Bone marrow (tissue), 2 donors: ENCODE results near the gene KCNMB2.

Experiments used
- DNase-seq, 2 donors: peaks; one replicate each; lab custom pipeline; 2025; lab: John Stamatoyannopoulos, UW

The KCNMB2 gene

DNA sequence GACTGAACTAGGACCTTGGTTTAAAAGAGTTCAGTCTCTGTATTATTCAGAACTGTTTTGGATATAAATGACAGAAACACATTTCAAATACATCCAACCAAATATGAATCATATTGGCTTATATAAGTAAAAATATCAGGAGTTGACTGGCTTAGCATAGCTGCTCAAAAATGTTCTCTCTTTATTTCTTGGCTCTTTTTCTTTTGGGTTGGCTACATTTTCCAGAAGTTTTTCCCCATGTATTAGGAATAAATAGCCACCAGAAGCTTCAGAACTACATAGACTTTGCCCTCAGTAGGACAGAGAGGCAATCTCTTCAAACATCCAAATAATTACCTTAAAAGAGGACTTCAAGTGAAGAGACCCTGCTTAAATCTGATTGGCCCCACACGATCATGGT, 32.7 kb downstream of the KCNMB2 start:
- no peak for DNase-seq

DNA sequence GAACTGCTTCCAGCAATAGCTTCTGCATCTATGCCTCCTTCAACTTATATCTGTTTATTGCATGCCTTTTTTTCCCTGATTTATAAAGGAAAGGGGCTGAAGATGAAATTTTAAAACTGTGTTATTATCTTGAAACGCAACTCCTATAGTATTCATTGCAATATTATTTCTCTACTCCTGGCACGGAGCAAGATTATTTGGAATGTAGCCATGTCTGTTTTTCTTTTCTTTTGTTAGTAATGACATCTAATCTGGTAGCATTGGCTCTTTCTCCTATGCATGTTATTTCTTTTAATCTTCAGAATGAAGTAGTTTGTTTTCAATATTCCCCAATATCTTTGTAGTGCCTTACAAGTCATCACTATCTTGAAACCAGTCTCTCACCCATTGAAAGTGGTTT, 33.6 kb downstream of the KCNMB2 start:
- no peak for DNase-seq

DNA sequence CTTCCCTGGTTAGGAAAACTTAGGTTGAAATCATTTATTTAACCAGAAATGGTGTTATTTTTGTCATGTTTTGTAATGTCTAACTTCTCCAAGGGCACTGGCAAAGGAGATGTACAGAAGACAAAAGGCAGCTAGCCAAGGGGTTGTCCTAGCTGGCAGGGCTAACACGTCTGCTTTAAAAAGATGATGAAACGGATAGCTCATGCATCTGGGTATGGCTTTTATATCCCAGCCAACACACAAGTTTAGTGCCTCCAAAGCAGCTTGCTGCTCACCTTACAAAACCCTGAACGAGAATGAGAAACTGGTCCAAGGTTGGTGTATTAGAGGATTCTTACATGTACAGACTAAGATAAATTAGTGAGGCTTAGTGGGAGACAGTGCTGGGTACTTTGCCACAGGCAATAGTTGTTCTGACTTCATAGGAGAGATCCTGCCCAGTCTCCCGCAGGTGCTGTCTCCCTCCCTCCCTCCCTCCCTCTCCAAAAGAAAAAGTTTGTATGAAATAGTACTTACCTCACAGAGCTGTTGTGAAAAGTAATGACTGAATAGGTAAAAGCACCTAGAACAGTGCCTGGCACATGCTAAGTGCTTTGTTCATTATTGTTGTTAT, 47.8 kb downstream of the KCNMB2 start:
- no peak for DNase-seq

DNA sequence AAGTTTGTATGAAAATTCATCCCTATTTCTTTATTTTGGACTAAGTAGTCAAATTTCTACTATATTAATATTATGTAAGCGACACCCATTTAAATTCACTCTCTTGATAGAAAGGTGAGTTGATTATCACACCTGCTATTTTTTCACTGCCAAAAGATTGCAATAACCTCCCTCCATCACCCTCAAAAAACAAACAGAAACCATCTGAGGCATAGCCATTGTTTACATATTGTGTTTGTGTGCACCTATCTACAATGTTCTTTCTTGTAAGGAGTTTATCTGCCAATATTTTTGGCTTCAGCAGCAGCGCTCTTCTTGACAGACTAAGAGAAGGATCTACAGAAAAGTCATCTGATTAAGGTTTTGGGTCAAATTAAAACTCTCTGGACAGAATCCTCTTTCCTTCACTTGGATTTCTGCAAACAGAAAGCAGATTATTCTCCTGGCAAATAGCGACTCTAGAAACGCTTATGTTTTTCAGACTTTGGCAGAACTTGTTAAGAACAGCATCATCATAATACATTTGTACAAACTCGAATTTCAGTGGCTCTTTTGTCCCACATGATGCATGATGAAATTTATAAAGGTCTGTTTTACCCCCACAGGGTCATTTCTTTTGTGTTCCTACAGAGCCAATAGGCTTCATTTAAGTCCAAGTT, 48.6 kb downstream of the KCNMB2 start:
- no peak for DNase-seq

DNA sequence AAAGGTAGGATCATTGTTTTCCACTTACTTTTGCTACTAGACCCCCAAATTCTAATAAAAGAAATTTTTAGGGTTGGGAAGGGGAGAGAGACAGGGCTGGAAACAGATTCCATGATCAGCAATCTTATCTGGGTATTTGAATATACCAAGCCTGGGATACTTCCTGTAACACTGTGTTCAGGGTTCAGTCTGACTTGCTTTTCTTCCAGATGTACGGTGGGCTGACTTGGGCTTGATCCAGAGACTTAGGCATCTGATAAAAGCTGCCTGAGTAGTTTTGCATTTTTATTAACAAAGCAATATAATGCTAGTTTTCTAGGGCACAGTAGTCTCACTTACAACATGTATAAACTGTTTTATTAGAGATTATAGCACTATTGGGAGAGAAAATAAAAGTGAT, 49.2 kb downstream of the KCNMB2 start:
- DNase-seq = no peak

DNA sequence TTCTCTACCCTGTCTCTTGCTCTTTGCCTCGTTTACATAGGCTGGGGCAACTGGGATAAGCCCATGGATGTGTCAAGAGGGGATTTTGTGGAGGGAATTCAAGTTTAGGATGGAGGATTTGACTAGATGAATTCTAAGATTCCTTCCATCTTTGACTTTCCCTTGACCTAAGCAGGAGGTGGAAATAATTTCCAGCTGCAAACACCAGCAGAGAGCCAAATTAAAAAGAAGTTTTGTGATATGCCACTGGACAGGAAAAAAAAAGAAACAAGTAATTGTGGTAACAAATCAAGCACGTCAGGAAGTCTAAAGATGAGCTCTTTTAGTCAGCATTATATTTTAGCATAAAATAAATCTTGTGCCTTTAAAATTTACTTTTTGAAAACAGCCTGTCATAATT, 49.8 kb downstream of the KCNMB2 start:
- DNase-seq = no peak

DNA sequence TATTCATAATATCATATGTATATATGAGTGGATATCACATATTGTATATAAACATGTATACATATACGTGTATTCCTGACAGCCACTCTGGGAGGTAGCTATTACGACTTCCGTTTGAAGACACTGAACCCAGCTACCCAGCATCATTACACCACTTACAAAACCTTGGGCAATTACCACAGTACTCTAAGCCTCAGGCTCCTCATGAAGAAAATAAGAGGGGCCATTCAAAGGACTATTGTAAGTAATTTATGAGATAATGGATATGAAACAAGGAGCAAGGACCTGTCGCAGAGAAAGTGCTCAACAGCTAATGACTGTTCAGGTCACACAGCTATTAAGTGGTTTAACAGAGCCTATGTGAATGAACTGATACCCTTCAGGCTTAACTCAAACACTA, 52.4 kb downstream of the KCNMB2 start:
- DNase-seq = no peak

DNA sequence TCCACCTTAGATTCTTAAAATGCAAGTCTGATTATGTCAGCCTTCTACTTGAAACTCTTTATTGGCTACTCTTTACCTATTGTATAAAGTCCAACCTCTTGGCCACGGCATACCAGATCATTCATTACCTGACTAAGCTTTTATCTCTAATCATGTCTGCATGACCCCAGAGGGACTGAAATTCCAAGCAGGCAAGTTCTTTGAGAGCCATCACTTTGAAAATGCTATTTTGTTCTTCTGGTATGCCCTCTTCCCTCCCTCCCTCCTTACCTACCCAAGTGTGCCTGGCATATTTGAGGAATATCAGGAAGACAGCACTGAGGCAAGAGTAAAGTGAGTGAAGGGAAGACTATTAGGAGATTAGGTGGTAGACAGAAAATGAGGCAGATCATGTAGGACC, 57.5 kb downstream of the KCNMB2 start:
- no peak for DNase-seq

DNA sequence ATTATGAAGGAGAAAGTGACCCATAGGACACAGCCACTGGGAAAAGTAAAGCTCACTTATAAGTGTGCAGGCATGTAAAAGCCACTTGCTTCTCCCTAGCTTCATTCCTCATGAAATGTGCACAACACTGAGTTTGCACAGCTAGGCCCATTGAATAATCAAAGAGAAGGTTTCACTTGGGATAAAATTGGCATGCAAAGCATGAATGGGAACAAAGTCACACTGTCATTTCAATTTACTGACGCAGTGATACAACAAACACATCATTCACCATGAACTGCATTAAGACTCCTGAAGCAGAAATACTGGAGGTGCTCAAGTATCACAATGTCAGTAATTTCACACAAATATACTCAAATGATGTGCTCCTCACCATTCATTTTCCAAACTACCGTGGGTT, 61.1 kb downstream of the KCNMB2 start:
- DNase-seq = no peak

DNA sequence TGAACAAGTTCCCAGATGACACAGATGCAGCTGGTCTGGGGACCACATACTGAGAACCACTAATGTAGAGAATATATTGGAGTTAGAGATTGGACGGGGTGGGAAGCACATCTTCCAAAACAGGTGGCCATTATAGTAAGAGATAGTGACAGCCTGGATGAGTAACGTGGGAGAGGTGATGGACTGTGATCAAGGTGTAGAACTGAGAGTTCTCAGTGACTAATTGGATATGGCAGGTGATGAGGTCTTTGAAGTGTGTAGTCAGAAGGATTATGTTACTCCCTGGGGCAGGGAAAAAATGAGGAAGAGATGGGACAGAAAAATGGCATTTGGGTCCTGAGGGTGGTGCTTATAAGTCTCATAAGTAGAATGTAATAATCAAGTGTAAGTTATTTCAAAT, 66.6 kb downstream of the KCNMB2 start:
- DNase-seq = no peak

DNA sequence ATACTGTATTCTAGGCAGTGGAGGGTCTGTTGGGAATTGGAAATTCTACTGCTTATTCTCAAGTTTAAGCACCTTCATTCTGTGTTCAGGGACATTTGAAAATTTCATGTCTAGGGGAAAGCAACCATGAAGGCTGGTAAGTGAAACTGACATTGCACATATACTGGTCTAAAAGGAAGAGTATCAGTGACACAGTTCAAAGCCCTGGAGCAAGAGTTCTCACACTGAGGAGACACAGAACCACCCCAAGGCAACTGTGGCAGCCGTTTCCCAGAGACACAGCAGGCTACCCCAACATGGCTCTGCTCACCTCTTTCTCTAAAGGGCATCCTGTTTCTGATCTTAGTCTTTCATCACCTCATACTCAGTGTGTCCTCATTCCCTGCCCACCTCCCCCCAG, 67.5 kb downstream of the KCNMB2 start:
- no peak for DNase-seq

DNA sequence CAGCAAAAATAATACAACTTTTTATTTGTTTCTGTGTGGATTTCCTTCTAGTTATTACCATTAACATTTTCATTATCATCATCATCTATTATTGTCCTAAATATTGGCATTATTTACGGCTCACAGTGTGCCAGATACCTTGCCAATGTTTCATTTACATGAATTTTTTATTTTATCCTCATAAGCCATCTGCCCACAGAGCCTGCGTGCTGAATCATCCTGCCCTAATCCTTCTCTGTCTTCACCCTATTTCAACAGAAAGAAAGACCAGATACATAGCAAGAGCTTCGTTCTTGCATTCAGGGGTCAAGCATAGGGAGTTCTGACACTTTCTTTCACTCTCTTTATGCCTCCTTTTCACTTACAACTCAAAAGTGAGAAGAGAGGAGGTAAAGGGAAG, 82.0 kb downstream of the KCNMB2 start:
- no peak for DNase-seq

DNA sequence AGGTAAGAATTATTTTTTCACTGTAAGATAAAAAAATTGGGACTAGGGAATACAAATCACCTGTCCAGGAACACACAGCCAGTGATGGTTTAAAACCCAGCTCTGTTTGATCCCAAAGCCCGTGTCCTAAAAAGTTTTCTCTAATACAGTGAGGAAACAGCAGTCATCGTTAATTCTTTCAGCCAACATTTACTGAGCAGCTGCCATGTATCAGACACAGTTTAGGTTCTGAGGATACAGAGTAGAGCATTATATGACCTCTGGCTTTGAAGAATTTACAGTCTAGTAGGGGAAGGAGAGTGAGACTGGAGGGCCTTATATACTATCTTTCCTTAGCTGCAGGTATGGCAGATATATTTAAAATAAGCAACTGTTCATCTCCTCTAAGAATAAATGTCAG, 82.7 kb downstream of the KCNMB2 start:
- DNase-seq = no peak

DNA sequence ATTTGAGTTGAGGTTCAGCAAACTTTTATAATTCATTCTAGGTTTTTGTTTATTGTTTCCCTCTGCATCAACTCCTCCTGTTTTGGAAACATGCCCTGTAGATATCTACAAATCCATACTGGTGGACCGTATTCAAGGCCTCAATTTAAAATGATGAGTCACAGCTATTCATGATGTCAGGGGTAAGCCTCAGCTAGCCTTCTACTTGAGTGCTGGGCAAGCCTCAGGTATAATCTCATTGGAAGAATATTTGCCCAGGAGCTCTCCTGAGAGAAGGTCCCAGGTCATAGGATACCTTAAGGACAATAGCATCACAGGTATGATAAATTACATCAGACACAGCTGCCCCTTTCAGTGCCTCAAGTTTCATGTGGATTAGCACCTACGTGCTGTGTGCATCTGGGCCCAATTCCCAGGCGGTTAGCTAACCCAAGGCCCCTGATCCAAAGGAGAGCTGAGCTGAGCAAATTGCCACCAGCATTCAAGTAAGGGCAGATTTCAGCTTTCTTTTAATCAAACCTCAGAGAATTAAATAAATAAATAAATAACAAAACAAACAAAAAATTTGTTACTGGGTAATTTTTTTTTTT, 87.5 kb downstream of the KCNMB2 start:
- DNase-seq = no peak

DNA sequence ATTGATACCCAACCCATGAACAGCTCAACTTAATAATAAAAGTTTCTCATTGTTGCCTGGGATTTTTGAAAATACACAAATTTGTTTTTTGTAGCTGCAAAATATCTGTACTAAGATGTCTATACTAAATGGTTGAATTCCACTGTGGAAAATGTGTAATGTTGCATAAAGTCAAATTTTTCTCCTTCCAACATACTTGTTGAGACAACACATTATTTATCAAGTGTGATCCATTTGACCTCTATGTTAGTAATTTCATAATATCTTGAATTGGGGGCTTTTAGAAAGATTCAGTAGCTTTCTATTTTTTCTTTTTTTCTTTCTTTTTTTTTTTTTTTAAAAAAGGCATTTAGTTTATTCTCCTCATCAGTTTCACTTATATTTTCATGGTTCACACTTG, 88.0 kb downstream of the KCNMB2 start:
- DNase-seq = no peak

DNA sequence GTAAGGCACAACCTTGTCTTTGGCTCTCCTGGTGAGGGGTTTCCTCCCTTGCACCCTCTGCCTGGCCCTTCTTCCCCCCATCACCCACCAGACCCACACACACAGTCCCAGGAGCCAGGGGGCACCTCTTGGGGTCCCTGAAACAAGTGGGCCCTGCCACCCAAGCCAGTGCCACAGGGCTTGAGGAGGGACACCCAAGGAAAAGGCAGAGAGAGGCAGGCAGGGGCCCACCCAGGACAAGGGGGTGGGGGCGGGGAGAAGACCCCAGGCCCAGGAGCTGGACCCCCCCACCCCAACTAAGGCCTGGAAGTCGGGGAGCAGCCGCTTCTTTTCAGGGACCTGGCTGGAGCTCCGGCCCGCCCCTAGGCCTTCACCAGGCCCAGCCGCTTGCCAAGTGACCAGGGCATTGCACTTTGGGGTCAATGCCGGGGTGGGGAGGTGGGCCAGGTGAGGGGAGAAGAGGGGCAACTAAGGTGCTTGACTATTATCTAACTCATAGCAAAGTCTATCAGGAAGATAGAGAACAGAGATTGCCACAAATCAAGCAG, 88.9 kb downstream of the KCNMB2 start:
- DNase-seq = no peak

DNA sequence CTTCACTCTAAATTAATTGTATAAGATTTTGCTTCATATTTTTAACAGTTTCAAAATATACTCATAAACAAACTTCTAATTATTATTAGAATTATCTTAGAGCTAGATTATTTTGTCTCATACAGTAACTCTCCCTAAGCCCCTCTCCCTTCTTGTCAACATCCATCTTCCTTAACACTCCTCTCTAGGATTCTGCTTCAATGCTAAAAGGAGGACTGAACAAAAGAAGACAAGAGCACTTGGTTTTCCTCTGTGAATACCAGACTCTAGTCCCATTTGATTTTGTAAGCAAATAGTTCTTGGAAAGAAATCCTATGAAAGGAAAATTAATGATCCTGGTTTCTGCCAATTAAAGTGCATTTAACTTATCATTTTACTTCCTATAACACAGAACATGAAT, 91.8 kb downstream of the KCNMB2 start:
- DNase-seq = no peak

DNA sequence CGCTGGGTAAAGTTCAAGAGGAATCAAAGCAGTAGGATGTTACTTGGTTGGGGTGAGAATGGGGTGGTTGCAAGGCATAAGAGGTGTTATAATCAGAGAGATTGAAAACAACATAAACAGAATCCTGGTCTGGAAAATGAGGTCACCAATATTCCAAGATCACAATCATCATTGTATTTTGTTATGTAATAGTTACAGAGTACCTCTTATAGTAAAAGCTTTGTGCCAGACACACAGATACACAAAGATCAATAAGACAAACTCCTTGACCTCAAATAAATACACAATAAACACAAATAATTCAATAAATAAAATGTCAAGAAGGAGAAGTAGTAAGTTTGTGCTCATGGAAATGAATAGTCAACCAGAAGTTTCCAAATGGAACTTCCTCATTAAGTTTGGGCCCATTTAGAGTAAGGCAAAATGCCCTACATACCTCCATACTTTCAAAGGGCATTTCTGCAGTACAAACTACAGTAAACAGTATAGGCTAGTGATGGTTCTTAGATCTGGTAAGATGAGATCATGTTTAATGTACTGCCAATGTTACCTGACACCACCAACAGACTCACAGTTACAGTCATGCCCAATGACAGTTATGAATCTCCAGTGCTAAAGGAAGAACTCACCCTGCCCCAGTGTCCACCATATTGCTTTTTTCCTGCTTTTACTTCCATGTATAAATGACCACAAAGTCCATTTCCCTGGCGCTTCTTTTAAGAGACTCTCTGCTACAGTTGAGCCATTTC, 93.4 kb downstream of the KCNMB2 start:
- DNase-seq = no peak

DNA sequence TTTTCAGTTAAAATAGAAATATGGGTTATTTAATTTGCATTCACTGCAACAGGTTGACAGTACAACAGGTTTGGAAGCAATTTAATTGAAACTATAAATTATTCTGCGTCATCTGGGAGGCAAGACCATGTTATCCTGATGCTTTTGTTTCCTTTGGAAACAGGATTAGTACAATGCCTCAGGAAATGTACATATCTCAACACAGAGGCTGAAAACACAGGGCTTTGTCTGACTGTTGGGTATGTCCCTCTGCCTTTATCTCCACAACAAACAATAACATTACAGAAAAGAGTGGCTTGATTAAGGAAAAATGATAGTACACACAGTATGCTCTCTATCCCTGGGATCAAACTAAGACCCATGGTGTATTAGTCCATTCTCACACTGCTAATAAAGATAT, 95.7 kb downstream of the KCNMB2 start:
- DNase-seq = no peak

DNA sequence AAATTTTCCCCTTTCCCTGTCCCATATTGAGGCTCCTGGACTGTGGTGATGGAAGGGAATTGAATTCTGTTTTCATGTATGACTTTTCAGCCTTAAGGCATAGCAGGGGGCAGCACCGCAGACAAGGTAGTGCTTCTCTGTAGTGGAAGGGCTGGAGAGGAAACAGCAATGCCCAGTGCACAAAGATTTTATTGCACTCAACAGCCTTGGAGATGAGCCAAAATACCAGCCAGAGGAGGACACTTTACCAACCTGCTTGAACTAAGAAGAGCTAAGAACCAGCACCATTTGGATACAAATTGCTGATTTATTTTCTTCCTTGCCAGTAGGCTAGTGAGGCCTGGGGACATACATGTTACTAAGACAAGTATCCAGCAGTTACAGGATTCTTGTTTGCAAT, 98.7 kb downstream of the KCNMB2 start:
- no peak for DNase-seq

DNA sequence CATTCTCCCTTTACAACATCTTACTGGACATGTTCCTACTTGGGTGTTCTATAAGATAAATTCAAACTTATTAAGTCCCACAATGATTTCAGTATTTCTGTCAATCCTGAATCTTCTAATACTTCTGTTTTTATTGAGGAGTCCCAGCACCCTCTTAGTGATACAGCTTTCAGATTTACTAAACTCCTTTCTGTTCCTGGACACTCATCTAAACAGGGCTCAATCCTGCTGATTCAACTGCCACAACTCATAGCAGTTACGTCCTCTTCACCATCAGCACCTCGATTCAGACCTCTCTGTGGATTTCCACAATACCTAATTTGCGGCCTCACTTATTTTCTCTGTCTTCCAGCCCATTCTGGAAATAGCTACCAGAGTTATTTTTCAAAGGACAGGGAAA, 101.6 kb downstream of the KCNMB2 start:
- no peak for DNase-seq

DNA sequence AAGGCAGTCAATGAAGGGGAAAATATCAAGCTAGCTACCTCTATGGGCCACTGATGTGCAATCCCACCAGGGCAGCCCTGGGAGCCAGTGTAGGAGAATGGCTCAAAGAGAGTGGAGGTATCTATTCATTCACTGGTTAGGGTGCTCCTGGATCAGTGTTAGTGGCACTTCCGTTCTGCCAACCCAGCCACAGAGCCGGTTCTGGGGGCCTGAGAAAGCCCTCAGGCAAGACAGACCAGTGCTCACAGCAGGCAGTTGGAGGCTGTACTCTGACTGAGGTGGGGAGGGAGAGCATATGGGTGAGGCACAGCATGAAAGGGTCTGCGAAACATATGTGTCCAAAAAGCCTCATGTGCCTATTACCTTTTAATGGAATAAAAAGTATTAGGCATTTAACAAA, 109.3 kb downstream of the KCNMB2 start:
- no peak for DNase-seq
